NCI-H774 (cell line): ENCODE results near the gene KDM3A.

Experiments used
- DNase-seq: peaks from one replicate; lab custom pipeline; 2025; lab: John Stamatoyannopoulos, UW

The KDM3A gene

DNA sequence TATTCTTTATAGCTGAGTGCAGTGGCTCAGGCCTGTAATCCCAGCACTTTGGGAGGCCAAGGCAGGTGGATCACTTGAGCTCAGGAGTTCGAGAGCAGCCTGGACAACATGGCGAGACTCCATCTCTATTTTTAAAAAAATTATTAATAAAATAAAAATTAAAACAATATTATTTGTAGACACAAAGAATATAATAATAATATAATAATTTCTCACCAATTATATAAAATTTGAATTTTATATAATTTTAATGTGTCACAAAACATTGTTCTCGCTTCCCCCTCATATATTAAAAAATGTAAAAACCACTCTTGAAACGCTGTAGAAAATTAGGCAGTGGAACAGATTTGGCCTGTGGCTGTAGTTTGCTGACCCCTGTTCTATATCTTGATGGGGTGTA lies 5.6 kb upstream of the KDM3A start:
- no peak for DNase-seq

DNA sequence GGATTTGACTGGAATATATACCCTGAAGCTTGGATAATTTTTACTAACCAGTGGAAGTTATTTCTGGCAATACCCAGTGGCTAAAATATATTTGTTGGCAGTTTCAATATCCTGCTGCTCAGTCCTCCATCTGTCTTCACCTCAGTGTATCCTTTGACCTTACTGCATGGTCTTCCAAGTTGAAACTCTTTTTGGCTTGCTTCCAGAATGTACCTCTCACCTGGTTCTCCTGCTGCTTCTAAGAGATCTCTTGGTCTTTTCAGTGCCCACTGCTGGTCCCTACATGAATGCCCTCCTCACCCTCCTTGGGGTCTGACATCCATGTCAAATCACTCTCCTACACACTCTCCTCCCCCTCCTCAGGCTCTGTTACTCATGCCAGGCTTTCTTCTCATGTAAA lies 4.8 kb upstream of the KDM3A start:
- no peak for DNase-seq

DNA sequence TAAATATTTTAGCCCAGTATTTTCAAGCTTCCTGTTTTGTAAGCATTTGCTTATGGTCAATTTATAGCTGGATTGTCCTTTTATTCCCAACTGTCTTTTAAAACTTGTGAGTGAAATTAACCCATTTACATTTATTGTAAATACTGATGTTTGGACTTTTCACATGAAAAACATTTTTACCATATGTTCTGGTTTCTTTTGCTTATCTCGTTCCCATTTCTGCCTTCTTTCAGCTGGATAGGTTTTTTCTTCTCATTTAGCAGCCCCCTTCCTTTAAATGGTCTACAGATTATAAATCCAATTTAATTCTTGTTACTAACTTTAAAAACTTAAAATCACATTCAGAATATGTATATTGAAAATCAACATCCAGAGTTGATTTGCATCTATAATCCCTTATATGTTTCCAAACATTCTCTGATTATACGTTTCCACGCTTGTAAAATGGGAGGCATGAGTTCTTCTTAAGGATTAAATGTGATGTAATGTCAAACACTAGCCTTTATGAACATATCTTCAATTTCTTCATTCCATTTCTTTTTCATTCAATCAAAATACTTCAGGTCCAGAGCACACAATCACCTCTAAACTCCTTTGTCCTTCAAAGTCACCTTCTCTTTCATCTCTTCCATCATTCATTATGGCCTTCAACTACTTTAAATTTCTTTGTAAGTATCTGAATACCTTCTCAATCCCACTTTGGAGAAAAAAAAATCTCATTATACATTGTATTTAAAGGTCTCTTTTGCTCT lies 1.1 kb upstream of the KDM3A start:
- DNase-seq = no peak

DNA sequence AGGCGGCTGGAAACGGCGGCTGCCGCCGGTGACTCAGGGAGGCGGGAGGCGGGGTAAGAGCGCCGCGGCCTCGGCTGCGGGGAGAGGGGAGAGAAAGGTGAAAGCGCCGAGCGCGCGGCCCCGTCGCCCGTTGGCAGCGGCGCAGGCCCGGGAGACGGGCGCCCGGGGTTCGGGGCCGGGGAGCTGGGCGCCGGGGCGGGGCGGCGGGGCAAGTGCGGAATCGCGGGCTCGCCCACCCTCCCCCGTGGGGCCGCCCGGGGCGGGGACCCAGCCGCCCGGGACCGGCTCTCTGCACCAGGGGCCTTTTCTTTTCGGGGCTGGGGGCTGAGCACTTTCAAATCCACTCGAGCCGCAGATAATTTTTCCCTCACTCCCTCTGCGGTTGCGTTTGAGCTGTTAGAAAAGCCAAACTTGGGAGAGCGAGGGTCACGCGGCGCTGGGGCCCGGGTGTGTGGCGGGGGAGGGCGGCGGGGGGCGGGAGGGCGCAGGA lies 266 bp downstream of the KDM3A start:
- no peak for DNase-seq

DNA sequence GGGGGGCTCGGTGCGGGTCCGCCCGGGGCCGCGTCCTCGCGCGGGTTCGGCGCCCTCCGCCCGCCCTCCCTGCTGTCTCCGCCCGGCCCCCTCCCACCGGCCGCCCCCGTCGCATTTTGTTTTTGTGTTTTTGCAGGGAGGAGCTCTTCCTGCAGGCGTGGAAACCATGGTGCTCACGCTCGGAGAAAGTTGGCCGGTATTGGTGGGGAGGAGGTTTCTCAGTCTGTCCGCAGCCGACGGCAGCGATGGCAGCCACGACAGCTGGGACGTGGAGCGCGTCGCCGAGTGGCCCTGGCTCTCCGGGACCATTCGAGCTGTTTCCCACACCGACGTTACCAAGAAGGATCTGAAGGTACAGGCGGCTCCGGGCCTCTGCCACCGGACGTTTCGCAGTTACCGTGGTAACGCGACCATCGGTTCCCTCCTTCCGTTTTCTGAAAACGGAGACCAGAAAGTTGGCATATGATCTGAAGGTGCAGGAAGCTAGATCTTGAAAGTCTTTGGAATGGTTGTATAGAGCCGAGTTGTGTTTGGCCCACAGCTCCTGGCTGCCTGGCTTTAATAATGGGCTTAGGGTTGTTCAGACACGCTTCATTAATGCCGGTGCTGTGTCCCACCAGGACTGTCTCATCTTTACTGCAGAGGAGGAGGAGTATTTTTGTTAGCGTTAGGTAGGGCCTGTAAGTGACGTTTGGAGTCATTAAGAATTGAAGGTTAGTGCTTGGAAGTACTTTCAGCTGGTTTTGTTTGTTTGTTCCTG lies 891 bp downstream of the KDM3A start:
- no peak for DNase-seq

DNA sequence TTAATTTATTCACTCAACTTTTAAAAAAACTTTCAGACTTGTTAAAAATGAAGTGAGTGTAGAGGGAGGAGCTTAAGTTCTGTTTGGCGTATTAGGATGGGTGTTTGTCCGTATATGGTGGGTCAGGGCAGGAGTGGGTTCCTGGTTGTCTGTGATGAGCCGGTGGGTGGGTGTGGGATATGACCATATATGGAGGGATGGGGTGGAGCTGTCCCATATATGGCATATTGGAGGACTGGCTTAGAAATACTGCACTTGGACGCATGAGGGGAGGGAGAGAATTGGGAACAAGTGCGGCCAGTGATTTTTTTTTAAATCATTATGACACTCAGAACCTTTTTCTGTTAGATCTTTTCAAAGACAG lies 1.5 kb downstream of the KDM3A start:
- DNase-seq = peak; percentile 27

DNA sequence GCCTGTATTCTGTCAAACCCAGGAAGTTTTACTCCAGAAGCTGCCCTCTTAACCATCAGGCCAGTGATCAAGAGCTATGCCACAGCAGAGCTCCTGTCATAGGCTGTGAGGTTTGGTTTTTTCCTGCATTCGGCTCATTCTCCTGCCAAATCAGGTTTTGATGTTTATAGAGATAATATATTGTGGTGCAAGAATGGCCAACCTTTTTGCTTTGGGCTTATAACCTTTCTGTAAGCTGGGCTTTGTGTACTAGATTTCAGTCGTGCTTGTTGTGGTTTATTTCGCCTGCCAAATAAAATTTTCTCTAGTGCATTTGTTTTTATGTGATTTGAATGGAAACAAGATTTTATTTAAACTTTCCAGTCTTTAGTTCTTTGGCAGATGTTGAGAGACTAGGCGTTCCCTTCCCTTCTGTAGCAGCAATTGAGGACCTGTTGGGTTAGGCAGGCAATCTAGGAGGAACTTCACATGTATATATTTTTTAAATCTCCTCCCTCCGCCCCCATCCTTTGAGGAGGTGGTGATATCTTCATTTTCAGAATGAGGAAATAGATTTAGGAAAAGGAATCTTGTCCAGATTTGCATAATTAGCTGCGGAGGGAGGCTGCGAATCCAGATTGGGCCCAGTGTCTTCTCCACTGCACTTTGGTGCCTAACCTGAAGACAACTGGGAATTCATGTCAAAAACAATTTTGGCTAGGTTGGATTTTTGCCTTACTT lies 2.6 kb downstream of the KDM3A start:
- DNase-seq = no peak

DNA sequence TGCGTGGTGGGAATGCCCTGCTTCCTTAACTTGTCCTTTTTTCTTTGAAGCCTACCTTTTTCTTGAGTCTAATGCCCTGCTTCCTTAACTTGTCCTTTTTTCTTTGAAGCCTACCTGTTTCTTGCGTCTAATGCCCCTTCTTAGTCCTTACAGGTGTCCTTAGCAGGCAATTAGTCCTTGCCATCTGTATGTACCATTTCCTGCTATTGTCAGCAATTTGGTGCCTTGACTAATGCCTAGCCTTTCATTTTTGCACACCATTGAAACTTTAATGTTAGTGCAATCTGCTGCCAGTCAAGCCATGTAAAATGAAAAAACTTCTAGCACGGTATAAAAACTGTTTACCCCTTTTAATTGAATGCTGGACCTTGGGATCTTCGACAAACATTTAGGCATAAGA lies 4.3 kb downstream of the KDM3A start:
- DNase-seq = no peak

DNA sequence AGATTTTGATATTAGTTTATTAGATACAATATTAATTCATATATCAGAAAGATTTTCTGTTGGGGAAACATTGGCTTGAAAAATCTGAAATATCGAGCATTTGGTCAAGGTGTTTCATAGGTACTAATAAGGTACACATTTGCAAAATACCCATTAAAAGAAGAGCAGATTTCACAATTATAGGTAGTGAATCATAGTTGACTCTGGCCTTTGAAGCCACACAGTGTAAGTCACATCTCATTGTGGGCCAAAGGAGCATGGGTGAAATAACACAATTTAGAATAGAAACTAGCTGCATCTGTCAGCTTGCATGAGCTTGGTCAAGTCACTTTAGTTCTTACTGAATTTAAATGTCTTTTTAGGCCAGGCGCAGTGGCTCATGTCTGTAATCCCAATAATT lies 4.9 kb downstream of the KDM3A start:
- no peak for DNase-seq

DNA sequence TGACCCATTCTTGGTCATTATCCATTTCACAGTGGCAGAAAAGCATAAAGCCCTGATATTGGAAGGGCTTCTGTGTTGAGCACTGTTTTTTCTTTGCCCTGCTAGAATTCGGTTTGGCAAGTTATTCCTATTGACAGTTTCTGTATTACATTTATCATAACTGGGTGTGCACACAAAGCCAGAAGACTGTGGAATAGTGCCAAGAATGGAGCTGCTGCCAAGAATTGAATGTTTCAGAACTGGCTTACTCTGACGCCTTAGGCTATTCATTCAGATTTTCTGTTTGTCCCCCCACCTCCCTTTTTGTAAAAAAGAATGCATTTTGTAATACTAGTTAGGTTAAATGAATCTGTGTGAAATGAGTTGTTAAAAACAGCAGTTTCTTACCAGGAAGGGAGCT lies 12.7 kb downstream of the KDM3A start:
- DNase-seq = no peak

DNA sequence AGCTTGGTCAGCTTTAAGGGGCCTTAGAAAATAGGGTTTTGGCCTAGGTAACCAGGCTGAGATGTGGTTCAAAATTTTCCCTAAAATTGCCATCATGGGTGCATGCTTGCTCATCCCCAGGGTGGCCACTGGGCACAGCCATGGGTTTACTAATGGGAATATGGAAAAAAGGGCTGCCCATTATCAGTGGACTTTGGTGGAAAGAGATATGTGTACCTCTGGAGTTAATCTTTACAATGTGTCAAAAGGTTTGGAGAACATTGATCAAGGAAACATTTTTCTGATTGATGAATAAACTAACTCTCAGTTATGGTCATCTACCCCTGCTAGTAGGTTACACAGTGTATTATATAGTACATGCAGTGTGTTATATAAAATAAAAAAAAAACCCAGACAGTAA lies 13.1 kb downstream of the KDM3A start:
- no peak for DNase-seq

DNA sequence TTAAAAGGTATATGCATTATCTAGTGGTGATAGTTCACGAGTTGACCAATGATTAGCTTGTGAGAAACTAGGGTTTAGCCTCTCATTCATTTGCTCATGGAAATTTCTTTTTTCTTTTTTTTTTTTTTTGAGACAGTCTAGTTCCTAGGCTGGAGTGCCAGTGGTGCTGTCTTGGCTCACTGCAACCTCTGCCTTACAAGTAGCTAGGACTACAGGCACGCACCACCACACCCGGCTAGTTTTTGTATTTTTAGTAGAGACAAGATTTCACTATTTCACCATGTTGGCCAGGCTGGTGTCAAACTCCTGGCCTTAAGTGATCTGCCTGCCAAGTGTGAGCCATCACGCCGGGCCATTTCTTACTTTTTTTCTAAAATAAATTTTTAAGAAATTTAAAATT lies 14.0 kb downstream of the KDM3A start:
- no peak for DNase-seq

DNA sequence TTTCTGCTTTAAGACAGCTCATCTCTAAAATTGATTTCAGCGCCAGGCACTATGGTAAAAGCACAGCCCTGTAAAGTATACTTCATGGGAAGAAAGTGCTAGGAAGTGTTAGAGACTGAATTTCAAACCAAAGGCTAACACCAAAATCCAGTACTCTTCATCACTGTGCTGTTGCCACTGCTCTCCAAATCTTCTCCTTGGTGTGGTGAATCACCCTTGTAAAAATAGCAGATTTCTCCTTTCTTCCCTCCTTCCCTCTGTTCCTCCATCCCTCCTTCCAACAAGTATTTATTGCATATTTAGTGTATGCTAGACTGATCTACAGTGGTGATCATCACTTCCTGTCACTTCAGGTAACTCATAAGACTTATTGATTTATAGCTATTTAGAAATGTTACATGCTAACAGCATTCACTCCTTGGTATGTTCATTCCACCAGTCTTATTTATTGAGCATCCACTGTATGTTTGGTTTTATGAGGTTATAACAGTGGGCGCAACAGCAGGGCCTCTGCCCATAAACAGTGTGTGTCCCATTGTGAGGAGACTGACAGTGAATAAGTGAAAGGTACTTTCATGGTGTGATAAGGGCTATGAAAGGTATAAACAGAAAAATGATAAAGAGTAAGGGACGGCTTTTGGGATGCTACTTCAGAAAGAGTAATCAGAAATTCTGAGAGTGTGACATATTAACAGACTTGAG lies 20.0 kb downstream of the KDM3A start:
- no peak for DNase-seq

DNA sequence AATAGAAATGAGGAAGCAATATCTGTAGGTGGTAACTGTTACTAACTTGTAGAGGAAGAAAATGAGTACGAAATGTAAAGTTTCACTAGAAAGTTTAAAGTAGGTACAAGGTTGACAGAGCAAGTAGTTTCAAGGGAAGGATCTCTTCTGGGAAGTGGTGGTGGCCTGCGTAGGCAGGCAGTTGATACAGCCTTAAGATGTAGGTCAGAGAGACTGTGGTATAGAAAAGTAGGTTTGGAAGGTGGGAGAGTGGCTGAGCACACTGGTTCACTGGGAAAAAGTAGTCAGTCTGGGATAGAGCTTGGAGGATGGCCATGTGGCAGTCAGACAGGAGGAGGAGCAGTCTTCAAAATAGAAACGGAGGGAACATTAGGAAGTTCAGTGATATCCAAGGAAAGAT lies 23.5 kb downstream of the KDM3A start:
- DNase-seq = no peak

DNA sequence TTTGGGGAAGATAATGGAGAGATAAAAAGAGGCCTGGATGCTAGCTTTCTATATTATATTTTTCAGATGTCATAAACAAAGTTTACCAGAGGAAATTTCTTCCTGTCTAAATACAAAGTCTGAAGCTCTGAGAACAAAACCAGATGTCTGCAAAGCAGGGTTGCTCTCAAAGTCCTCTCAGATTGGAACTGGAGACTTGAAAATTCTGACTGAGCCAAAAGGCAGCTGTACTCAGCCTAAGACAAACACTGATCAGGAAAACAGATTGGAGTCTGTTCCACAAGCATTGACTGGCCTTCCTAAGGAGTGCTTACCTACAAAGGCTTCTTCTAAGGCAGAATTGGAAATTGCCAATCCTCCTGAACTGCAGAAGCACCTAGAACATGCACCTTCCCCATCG lies 25.1 kb downstream of the KDM3A start:
- DNase-seq = no peak

DNA sequence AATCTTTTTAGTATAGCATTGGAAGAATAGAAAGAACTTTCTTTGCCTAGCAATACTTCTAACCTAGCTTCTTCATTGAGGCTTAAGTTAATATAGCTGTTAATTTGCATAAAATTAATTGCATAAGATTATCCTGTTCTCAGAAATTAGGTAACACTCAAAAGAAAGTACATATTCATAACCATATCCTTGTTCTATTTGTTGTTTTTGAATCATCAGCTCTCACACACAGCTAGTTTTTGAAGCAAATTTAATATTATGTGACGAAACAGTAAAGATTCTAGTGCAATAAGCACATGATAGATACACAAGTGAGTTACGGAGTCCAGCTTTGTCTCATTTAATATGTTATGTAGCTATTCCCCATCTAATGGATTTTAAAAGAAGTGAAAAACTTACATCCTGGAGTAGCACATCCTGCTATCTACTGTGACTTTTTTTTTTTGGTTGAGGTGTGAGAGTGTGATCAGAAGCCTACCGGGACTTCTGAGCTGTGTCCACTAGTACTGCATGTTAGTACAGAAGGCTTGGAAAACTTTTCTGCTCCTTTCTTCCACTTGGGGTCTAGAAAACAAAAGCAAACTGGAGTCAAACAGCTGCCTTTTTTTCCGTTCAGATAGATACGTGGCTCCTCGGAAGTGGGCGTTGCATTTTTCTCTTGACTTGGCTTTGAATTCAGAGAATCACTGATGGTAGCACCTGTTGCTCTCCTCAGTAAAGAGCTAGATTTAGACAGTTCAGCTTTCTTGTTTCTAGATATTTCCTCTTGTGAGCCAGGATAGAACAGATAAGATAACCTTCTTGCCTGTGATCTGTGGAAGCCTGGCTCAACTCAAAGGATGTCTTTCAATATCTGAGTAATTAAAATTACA lies 27.2 kb downstream of the KDM3A start:
- DNase-seq = no peak

DNA sequence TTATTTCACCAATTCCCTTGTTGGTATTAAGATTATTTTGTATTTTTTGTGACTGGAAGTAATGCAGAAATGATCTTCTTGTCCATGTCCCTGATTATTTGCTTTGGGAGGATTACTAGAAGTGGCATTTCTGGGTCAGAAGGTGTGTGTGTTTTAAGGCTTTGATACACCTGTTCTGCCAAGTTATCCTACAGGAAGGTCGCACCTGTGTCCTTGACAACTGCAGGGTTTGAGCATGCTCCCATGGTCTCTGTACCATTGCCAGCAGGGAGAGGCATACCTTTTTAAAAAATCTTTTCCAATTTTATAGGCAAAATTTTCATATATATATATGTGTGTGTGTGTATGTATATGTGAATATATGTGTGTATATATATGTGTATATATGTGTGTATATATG lies 29.7 kb downstream of the KDM3A start:
- no peak for DNase-seq

DNA sequence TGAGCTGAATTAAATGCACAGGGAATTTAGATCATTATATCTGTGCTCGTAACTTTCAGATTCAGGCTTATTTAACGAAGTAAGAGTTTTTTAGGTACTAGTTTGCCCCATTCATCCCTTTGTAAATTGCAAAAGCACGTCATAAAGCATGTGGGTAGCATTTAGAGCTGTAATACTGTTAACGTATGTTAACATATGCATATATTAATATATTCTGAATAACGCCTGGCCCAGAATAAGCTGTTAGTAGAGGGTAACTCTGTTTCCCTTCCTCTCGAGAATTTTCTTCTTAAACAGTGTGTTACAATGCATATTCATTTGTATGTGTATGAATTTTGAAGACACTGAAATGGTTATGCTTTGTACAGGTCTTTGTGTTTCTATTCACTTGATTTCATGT lies 30.5 kb downstream of the KDM3A start:
- no peak for DNase-seq

DNA sequence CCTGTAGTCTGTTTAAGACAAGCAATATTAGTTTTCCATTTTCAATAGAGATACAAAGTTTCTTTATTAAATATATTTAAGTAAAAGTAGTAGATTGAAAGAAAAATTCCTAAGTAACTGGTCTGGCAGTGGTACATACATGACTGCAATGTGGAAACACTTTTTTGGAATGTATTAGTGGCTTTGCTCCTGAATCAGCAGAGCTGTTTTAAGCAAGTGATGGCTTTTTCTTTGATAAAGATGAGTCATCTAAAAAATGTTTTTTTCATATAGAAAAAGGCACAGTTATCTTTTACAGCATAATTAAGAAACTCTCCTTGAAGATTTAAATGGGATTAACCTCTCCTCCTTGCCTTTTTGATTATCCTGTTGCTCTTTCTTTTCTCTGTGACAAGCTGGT lies 34.9 kb downstream of the KDM3A start:
- no peak for DNase-seq

DNA sequence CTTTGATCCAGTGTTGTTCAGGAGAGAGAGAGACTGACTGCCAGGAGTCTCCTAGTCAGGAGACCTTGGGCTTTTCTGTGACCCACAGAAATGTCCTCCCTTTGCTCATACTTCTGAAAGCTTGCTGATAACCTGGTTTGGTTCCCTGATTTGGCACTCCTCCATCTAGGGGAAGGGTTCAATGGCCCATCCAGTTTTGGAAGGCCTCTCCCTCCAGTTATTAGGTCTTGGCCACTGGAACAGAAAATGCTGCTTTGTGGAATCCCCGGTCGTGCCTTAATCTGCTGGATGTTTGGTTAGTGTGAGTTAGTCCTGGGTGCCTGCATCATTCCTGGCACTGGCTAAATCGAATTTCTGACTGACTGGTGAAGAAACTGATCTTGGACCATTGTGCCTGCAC lies 35.7 kb downstream of the KDM3A start:
- DNase-seq = no peak

DNA sequence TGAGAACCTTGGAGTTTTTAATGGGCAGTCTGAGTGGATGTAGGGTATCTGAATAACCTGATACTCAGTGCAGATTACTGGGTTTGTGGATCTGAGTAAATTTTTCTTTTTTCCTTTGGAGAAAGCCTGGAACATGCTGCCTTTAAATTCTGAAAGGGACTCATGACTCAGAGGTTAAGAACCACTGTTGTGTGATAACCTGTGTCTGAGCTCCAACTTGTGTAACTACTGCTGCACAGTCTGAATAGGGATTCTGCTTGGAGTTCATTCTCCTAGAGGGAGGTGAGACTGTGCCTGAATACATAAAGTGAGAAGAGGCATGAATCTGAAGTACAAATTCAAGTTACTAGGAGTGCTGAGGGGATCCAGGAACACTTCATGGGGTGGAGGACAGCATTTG lies 36.2 kb downstream of the KDM3A start:
- no peak for DNase-seq
